Effector memory CD8-positive, alpha-beta T cell (primary cell): ENCODE data around the gene NODAL.

Experiments
- ATAC-seq: fragments of 150-1000 bp; cut with Tn5 transposase; replicated peaks from 2 replicates; pipeline ENCODE4 v1.10.0; 2021; ENCODE audit warnings: mild to moderate bottlenecking, moderate library complexity
- DNase-seq, 3 experiments: peaks; one replicate each; pipeline ENCODE4 v3.0.0; 2021
- H3K27ac Mint-ChIP-seq, 2 donors: one replicate each; pipeline ENCODE4 v1.8.0; 2022; ENCODE audit warnings: mild to moderate bottlenecking in 2 of 2, mixed read lengths in 2 of 2, moderate library complexity in 2 of 2
- H3K27me3 Mint-ChIP-seq, 2 donors: one replicate each; pipeline ENCODE4 v1.8.0; 2022; ENCODE audit warnings: mixed read lengths in 2 of 2
- H3K36me3 Mint-ChIP-seq: one replicate; pipeline ENCODE4 v1.8.0; 2022; ENCODE audit warnings: mild to moderate bottlenecking, moderate library complexity, mixed read lengths; ENCODE audit not compliant: insufficient read depth
- H3K4me1 Mint-ChIP-seq, 2 donors: one replicate each; pipeline ENCODE4 v1.8.0; 2022; ENCODE audit warnings: low read depth in 2 of 2, mixed read lengths in 2 of 2
- H3K4me3 Mint-ChIP-seq, 2 donors: one replicate each; pipeline ENCODE4 v1.8.0; 2022; ENCODE audit warnings: mild to moderate bottlenecking in 2 of 2, mixed read lengths in 2 of 2, moderate library complexity in 2 of 2
- H3K9me3 Mint-ChIP-seq, 2 donors: one replicate each; pipeline ENCODE4 v1.8.0; 2022; ENCODE audit warnings: mixed read lengths in 2 of 2

Gene NODAL

DNA sequence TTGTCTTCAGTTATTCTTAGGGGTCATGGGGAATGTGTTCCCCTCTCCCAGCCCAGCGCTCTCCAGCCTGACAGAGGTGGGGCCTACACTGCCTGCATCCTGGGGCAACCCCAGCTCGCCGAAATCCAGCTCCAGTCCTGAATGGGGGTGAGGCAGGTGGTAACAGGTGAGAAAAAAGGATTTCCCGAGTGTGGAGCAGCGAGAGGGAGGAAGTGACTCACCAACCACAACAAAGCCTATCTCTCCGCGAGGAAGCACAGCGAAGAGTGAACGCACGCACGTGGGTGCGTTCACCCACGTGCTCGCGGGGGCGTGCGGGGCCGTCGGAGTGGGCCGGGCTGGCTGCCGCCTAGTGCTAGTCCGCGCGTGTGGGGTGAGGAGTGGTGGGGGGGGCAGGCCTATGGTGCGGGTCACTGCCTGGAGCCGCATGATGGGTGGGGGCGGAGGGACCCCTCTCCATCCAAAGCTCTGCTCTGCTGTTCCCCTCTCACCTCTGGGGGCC is 36.2 kb upstream of the NODAL start:
- Mint-ChIP-seq H3K36me3 (peaks cover 12% of the 10 kb centered on the region), H3K4me1 (peaks cover 20 to 37% of the 10 kb centered on the region in 2 donors), H3K9me3 (no peaks in the 10 kb centered on the region), H3K4me3 (peak overlapping the region; percentile 74 to 82), H3K27ac (peak overlapping the region; percentile 57 to 78), H3K27me3 (peaks cover 21 to 51% of the 10 kb centered on the region in 2 donors)
- ATAC-seq = peak; percentile 85
- DNase-seq = peak; percentile 62 to 72 (median 70)

DNA sequence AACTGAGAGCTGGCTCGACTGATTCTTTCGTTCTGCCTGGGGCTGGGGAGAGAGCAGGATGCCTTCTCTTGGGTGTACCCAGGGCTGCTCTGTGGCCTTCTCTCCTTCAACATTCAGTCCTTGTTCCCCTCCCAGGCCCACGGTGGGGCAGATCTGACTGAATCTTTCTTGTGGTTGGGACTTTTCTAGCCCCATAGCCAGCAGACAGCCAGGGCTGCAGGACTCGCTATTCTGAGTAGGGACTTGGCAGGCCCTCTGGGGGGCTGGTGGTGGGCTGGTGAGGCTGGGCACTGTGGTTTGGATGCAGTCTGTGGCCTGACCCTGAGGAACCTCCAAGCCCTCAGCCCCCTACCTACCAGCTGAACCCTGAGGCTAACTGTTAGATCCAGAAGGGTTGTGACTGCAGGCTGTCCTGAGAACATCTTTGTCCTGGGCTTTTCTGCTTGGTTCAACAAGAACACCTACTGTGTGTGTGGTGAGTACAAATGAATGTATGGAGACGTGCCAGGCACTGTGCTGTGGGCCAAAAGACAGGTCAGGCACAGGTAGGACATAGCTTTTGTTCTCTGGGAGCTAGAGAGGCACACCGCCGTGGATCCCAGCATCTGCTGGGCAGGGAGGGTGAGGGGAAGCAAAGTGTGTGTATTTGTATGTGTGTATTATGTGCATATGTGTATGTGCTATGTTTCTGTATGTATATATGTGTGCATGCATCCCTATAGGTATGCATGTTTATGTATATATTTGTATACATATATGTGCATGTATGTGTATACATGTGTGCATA is 35.0 kb upstream of the NODAL start:
- Mint-ChIP-seq H3K9me3 (no peaks in the 10 kb centered on the region), H3K27ac (no peak overlapping the region), H3K4me3 (peak overlapping the region; percentile 74 to 82), H3K27me3 (peaks cover 24 to 56% of the 10 kb centered on the region in 2 donors), H3K36me3 (peaks cover 12% of the 10 kb centered on the region), H3K4me1 (peaks cover 20 to 37% of the 10 kb centered on the region in 2 donors)
- no peak for DNase-seq
- no peak for ATAC-seq

DNA sequence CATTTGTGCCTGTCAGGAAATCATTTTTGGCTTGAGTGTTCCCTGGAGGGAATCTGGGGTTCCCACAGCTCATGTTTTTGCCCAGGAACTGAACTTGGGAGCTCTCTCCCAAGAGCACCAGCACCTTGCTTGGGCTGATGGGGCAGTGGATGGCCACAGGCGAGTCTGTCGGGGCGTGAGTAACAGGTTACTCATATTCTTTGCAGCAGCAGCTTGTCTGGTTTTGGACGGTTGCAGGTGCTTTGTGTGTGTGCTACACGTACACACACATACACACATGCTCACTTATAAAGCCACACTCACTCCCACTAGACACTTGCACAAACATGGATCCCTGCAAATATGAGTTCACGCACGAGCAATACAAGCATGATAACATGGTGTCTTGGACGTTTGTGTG is 34.2 kb upstream of the NODAL start:
- ATAC-seq (no peak), DNase-seq (no peak)
- H3K9me3 Mint-ChIP-seq = no peaks in the 10 kb centered on the region
- H3K36me3 Mint-ChIP-seq = peaks cover 12% of the 10 kb centered on the region
- H3K4me1 Mint-ChIP-seq = peaks cover 17 to 33% of the 10 kb centered on the region in 2 donors
- H3K4me3 Mint-ChIP-seq = no peak overlapping the region
- no peak overlapping the region for H3K27ac Mint-ChIP-seq
- peaks cover 24 to 55% of the 10 kb centered on the region in 2 donors for H3K27me3 Mint-ChIP-seq

DNA sequence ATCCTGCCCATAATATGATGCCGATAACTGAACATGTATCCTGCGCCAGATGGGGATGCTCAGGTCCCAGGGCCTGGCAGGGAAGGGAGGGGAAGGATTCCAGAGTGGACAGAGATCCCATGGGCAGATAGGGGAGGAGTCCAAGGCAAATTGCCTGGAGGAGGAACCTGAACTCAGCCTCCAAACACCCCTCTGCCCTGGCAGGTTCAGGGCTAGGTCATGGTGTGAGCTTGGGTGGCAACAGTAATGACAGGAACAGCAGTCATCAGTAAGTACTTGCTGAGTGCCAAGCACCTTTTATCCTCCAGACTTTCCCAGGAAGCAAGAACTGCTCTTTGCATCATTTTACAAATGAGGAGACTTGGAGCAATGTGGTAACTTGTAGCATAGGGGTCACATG is 33.3 kb upstream of the NODAL start:
- Mint-ChIP-seq H3K27me3 (peaks cover 18 to 48% of the 10 kb centered on the region in 2 donors), H3K4me3 (no peak overlapping the region), H3K9me3 (no peaks in the 10 kb centered on the region), H3K36me3 (peaks cover 12% of the 10 kb centered on the region), H3K4me1 (peaks cover 9 to 25% of the 10 kb centered on the region in 2 donors), H3K27ac (no peak overlapping the region)
- ATAC-seq = no peak
- no peak for DNase-seq

DNA sequence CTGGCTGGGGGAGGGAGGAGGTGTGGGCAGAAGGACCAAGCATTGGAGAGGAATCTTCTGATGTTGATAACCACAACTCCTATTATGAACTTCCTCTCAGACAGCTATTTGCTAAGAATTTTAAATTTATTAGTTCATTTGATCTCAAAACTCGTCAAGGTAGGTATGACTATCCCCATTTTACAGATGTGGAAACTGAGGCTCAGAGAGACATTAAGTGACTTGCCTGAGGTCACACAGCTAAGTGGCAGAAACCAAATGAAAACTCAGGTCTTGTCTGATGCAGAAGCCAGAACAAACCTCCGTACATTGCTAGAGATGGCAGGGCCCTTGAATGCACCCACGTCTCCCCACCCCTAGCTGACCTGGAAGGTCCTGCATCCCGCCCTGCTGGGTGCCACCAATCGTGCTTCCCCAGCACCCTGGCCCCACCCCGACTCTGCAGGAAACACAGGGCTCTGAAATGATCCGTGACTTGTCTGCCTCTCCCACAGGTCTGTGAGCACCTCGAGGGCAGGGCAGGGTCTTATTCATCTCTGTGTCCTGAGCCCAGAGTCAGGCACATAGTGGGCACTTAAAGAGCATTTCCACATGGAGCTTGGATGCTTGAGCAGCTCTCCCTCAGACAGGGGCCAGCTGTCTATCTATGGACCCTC is 31.4 kb upstream of the NODAL start:
- Mint-ChIP-seq H3K9me3 (no peaks in the 10 kb centered on the region), H3K4me3 (no peak overlapping the region), H3K27ac (no peak overlapping the region), H3K36me3 (peaks cover 9% of the 10 kb centered on the region), H3K4me1 (peaks cover 6 to 16% of the 10 kb centered on the region in 2 donors), H3K27me3 (peaks cover 18 to 55% of the 10 kb centered on the region in 2 donors)
- DNase-seq = no peak
- ATAC-seq = no peak

DNA sequence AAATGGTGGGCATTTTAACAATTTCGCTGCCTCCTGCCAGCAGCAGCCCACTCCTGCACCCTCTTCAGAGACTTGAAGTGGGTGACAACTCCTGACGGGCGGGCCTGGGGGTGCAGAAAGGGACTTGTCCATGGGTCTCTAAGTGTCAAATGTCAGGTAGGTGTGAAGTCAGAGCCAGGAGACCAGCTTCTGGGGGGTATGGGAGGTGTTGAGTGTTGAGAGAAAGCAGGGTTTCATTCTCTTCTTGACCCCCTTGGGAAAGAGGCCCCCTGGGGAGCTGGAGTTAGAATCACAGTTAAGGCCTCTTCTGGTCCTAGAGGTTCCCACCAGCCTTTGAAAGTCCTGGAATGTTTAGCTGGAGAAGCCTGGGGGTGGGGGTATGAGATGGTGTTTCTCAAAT is 25.5 kb upstream of the NODAL start:
- Mint-ChIP-seq H3K36me3 (no peaks in the 10 kb centered on the region), H3K27ac (no peak overlapping the region), H3K4me3 (no peak overlapping the region), H3K9me3 (no peaks in the 10 kb centered on the region), H3K27me3 (peaks cover 23 to 45% of the 10 kb centered on the region in 2 donors), H3K4me1 (no peaks in the 10 kb centered on the region)
- DNase-seq (no peak), ATAC-seq (no peak)

DNA sequence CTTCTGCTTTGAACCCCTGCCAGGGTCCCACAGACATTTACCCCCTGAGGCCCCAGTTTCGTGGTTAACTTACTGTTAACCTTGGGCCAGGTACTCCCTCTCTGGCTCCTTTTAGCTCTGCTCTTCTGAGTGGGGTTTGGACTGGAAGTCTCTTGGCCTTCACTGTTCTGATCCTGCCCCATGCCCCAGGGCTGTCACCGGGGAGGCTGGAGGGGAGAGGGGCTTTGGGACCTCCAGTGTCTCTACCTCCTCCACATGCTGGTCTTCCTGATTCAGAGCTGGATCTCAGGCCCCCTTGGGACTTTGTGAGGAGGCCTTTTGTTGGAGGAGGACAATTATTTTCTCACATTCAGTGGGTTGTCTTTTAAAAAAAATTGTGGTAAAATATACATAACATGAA is 24.4 kb upstream of the NODAL start:
- Mint-ChIP-seq H3K36me3 (no peaks in the 10 kb centered on the region), H3K9me3 (no peaks in the 10 kb centered on the region), H3K27me3 (peaks cover 22 to 45% of the 10 kb centered on the region in 2 donors), H3K4me1 (peaks cover 0 to 4% of the 10 kb centered on the region in 2 donors), H3K27ac (no peak overlapping the region), H3K4me3 (no peak overlapping the region)
- DNase-seq (no peak), ATAC-seq (no peak)

DNA sequence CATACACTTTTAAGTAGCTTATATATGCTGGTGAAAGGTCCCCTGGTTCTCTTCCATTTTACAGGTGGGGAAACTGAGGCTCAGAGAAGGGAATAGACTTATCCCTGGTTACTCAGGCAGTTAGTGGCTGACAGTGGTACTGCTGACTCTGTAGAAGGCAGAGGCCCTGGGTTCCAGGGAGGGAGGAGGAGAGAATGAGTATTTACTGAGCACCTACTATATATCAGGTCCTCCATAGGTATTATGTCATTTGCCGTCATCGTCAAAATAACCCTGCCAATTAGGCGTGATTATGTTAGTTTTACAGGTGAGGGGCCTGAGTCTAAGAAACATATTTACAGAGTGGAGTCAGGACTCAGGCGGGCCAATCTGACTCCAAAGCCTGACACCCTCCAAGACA is 23.8 kb upstream of the NODAL start:
- DNase-seq (no peak), ATAC-seq (no peak)
- H3K9me3 Mint-ChIP-seq = no peaks in the 10 kb centered on the region
- H3K4me3 Mint-ChIP-seq = no peak overlapping the region
- H3K36me3 Mint-ChIP-seq = no peaks in the 10 kb centered on the region
- H3K27me3 Mint-ChIP-seq = peaks cover 28 to 50% of the 10 kb centered on the region in 2 donors
- H3K27ac Mint-ChIP-seq = no peak overlapping the region
- peaks cover 0 to 4% of the 10 kb centered on the region in 2 donors for H3K4me1 Mint-ChIP-seq

DNA sequence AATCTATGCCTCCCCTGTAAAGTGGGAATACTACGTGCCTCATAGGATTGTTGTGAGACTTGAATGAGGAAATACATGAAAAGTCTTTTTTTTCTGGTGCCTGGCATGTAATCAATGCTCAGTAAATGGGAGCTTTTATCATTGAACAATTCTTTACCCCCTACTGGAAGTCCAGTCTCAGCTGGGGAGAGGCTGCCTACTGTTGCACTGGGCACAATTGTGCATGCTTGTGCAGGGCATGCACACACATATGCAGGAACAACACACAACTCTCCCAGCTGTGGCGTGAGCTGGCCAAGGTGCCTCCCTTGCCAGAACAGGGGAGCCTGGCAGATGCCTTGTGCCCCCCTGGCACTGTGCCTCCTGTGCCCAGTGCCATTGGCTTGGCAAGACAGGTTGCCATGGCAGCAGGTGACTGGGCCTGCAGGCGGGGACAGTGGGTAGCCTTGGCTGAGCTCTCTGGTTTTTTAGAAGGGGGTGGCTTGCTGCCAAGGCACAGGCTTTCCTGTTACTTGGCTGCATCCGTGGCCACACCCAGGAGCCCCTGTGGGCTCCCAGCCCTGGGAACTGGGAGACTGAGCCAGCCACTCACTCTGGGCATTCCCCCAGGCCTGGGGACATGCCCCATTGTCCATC is 21.0 kb upstream of the NODAL start:
- H3K27ac Mint-ChIP-seq = no peak overlapping the region
- DNase-seq = no peak
- no peak for ATAC-seq
- H3K9me3 Mint-ChIP-seq = no peaks in the 10 kb centered on the region
- H3K4me3 Mint-ChIP-seq = no peak overlapping the region
- peaks cover 0 to 4% of the 10 kb centered on the region in 2 donors for H3K4me1 Mint-ChIP-seq
- H3K27me3 Mint-ChIP-seq = peaks cover 33 to 51% of the 10 kb centered on the region in 2 donors
- peaks cover 2% of the 10 kb centered on the region for H3K36me3 Mint-ChIP-seq

DNA sequence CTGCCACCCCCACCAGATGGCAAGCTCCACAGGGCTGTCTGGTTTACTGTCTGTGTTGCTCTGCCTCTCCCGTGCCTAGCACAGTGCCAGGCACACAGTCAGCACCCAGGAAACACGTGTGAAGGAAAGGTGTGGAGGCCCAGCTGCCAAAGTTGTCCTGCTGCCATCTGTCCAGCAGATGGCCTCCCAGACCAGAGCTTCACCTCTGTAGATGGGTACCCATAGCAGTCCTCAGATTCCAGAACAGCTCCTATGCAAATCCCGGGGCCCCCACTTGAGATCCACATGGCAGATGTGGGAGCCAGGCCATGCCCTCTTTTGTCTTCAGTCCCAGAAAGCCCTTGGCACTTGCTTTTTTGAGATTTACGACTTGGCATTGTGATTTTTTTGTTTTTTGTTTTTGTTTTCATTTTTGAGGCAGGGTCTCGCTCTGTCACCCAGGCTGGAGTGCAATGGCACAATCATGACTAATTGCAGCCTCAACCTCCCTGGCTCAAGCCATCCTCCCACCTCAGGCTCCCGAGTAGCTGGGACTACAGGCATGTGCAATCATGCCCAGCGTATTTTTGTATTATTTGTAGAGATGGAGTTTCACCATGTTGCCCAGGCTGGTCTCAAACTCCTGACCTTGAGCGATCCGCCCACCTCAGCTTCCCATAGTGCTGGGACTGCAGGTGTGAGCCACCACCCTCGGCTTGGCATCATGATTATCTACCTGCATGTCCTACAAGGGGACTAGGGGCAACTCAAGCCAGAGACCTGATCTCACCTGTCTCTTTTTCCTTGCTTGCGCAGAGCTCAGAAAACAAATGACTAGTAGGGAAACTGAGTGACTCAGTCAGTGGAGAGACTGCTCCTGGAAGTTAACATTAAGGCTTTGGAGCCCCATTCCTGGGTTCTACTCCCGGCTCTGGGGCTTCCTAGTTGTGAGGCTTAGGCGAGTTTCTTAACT is 20.2 kb upstream of the NODAL start:
- Mint-ChIP-seq H3K4me1 (peaks cover 0 to 4% of the 10 kb centered on the region in 2 donors), H3K9me3 (no peaks in the 10 kb centered on the region), H3K27ac (no peak overlapping the region), H3K36me3 (peaks cover 2% of the 10 kb centered on the region), H3K4me3 (no peak overlapping the region), H3K27me3 (peaks cover 33 to 51% of the 10 kb centered on the region in 2 donors)
- ATAC-seq = peak; percentile 55
- DNase-seq = peak in 1 of 3 experiments; percentile 24

DNA sequence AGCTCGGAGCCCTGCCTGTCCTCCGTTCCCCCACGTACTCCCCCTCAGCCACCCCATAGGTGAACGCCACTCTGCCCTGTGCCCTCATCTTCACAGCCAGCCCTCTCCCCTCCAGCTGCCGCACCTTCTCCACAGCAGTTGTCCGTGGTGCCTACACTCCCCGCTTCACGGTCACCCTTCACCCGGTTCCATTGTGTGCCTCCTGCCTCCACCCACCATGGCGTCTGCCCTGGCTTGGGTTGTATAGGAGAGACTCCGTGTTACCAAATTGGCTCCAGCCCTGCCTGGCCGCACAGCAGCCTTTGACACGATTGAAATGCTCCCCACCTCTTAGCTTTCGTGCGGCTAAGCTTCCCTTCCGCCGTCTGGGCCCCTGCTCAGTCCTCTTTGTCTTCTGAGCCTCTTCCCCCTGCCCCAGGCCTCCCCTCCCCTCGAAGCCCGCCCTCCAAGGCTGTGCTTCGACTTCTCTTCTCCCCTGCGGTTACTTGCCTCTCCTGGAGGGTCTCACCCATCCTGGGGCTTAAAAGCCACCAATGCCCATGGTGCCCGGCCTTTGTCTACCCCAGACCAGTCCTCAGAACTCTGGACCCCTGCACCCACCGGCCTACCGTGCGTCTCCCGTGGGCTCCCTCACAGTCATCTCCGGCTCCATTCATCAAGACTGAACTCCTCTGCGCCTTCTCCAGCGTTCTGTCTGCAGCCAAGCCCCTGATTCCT is 18.5 kb upstream of the NODAL start:
- Mint-ChIP-seq H3K4me3 (peak overlapping the region in 1 of 2 donors; percentile 2), H3K27me3 (peaks cover 38 to 59% of the 10 kb centered on the region in 2 donors), H3K9me3 (no peaks in the 10 kb centered on the region)

DNA sequence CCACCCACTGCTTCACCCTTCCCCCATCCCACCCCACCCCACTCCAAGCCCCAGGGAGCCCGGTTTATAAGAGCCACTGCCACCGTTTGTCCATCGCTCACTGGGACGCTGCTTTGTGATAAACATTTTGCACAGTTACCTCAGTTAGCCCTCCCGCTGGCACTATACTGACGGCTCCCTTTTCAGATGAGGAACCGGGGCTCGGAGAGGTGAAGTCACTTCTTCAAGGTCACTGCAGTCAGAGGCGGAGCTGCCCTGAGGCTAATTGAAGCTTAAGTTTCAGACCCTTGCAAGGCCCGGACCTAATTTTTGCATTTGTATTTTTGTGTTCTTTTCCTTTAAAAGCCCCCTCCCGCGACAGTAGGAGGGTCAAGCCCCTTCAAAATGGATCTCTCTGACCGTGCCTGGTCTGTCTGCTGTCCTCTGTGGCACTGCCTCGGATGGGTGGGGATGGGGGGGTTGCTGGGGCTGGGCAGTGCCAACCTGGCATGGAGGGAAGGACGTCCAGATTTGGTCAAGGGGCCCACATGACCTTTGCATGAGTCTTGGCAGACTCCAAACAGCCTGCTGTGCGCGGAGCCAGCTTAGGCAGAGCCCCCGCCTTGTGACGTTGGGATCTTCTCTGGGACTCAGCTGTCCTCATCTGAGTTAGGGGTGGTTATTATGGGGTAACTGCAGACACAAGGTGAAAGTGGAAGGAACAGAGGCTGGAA is 17.7 kb upstream of the NODAL start:
- H3K9me3 Mint-ChIP-seq = no peaks in the 10 kb centered on the region
- DNase-seq (no peak), ATAC-seq (no peak)
- peaks cover 0 to 4% of the 10 kb centered on the region in 2 donors for H3K4me1 Mint-ChIP-seq
- peaks cover 38 to 59% of the 10 kb centered on the region in 2 donors for H3K27me3 Mint-ChIP-seq
- H3K4me3 Mint-ChIP-seq = peak overlapping the region in 1 of 2 donors; percentile 14
- peaks cover 2% of the 10 kb centered on the region for H3K36me3 Mint-ChIP-seq
- H3K27ac Mint-ChIP-seq = no peak overlapping the region

More for the DNA sequence above, 18.5 kb upstream of the NODAL start:
- ATAC-seq (no peak), DNase-seq (no peak)
- Mint-ChIP-seq H3K4me1 (peaks cover 0 to 4% of the 10 kb centered on the region in 2 donors), H3K27ac (no peak overlapping the region), H3K36me3 (peaks cover 2% of the 10 kb centered on the region)
